ENCODE measurements around the gene NR1H2. TPM values are rescaled to one million over a fixed set of nuclear protein-coding genes. Genes with fewer than 3 reads are reported as not detected.

NR1H2 gene
- total RNA-seq, 2 experiments from 2014 or later = 50.3 to 53.6 TPM

DNA sequence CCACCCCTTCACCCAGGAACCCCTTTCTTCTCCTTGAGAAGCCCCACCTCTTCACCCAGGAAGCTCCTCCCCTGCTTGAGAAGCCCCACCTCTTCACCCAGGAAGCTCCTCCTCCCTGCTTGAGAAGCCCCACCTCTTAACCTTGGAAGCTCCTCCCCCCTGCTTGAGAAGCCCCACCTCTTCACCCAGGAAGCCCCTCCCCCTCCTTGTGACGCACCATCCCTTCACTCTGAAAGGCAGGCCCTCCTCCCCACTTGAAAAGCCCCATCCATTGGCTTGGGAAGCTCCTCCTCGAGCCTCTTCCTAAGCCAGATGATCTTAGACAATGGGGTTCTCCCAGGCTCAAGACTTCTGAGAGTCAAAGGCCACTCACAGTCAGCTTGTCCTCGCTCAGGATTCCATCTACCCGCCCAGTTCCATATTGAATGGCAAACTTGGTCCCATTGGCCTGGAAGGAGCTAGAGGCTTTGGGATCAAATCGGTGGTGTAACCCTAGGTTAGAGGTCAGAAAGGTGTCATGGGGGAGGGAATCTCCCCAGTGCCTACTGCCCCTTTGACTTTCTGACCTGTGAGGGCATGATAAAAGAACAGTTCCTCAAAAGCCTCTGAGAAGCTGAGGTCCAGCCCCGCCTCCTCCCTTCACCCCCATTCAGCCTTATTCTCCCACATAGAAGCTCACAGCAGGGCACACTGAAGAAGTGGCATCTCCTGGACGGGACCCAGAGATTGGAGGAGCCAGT lies 14.8 kb upstream of the NR1H2 start:
- POLR2A ChIA-PET = no interaction called here

GRCh38 chr19:50362030-50362412 lies 14.2 kb upstream of the NR1H2 start:
- ChIA-PET CTCF (interaction anchor here (0.6 to 2.2 kb wide), 8 partner anchors 9 to 753 kb away, joined by 3 to 7 read pairs (median 3); no protein-coding TSS in a partner anchor), POLR2A (interaction anchor here (0.8 kb wide), 1 partner anchor 14 kb away, joined by 5 read pairs; the partner anchor contains the start of gene NR1H2)
- H3K4me1 Mint-ChIP-seq = peaks cover 79% of the 10 kb centered on the region
- H3K27ac Mint-ChIP-seq = peak overlapping the region; percentile 99
- H3K36me3 Mint-ChIP-seq (ENCODE audit: low read depth) = peaks cover 39% of the 10 kb centered on the region
- peak overlapping the region; percentile 58 for H3K4me3 Mint-ChIP-seq
- DNase-seq (peak; percentile 58), ATAC-seq (no peak)
- intact Hi-C loops (cut with DNase I, micrococcal nuclease) = loop anchor here (5.0 to 10.0 kb wide), 3 partner anchors 295 to 1080 kb away; partner anchors contain the start of gene ACP4 (in 1 of the 2)
- H3K9me3 Mint-ChIP-seq (ENCODE audit: low read depth) = peaks cover 4% of the 10 kb centered on the region
- H3K27me3 Mint-ChIP-seq = no peaks in the 10 kb centered on the region

More for the DNA sequence above, 14.8 kb upstream of the NR1H2 start:
- peaks cover 39% of the 10 kb centered on the region for H3K36me3 Mint-ChIP-seq (ENCODE audit: low read depth)
- ATAC-seq = no peak
- H3K9me3 Mint-ChIP-seq (ENCODE audit: low read depth) = peaks cover 4% of the 10 kb centered on the region
- H3K27me3 Mint-ChIP-seq = no peaks in the 10 kb centered on the region
- peaks cover 81% of the 10 kb centered on the region for H3K4me1 Mint-ChIP-seq
- H3K4me3 Mint-ChIP-seq = peak overlapping the region; percentile 58
- peak; percentile 76 for DNase-seq
- H3K27ac Mint-ChIP-seq = peak overlapping the region; percentile 99
- intact Hi-C loops (cut with DNase I, micrococcal nuclease) = loop anchor here (5.0 to 10.0 kb wide), 3 partner anchors 296 to 1081 kb away; partner anchors contain the start of gene ACP4 (in 1 of the 2)
- CTCF ChIA-PET = interaction anchor here (0.6 to 2.2 kb wide), 6 partner anchors 9 to 753 kb away, joined by 3 to 7 read pairs (median 3); no protein-coding TSS in a partner anchor

- peak overlapping the region; percentile 99 for H3K27ac Mint-ChIP-seq
- peak; percentile 50 for ATAC-seq
- H3K27me3 Mint-ChIP-seq = no peaks in the 10 kb centered on the region
- CTCF ChIA-PET = interaction anchor here (0.7 to 2.5 kb wide), 7 partner anchors 8 to 317 kb away, joined by 3 to 11 read pairs (median 3); partner anchors contain the start of gene NR1H2
- peaks cover 39% of the 10 kb centered on the region for H3K36me3 Mint-ChIP-seq (ENCODE audit: low read depth)
- POLR2A ChIA-PET = interaction anchor here (0.7 to 0.8 kb wide), 2 partner anchors 13 to 134 kb away, joined by 4 to 5 read pairs; partner anchors contain the start of gene NR1H2
- DNase-seq = peak; percentile 76
- peaks cover 81% of the 10 kb centered on the region for H3K4me1 Mint-ChIP-seq
- peaks cover 4% of the 10 kb centered on the region for H3K9me3 Mint-ChIP-seq (ENCODE audit: low read depth)
- H3K4me3 Mint-ChIP-seq = peak overlapping the region; percentile 58
- intact Hi-C loops (cut with DNase I, micrococcal nuclease) = loop anchor here (1.0 to 10.0 kb wide), 6 partner anchors 13 to 1079 kb away; partner anchors contain the start of genes ACP4 (in 1 of the 2) and NR1H2 (in 1 of the 2)
Measured at GRCh38 chr19:50362656-50363424, 13.4 kb upstream of the NR1H2 start.

DNA sequence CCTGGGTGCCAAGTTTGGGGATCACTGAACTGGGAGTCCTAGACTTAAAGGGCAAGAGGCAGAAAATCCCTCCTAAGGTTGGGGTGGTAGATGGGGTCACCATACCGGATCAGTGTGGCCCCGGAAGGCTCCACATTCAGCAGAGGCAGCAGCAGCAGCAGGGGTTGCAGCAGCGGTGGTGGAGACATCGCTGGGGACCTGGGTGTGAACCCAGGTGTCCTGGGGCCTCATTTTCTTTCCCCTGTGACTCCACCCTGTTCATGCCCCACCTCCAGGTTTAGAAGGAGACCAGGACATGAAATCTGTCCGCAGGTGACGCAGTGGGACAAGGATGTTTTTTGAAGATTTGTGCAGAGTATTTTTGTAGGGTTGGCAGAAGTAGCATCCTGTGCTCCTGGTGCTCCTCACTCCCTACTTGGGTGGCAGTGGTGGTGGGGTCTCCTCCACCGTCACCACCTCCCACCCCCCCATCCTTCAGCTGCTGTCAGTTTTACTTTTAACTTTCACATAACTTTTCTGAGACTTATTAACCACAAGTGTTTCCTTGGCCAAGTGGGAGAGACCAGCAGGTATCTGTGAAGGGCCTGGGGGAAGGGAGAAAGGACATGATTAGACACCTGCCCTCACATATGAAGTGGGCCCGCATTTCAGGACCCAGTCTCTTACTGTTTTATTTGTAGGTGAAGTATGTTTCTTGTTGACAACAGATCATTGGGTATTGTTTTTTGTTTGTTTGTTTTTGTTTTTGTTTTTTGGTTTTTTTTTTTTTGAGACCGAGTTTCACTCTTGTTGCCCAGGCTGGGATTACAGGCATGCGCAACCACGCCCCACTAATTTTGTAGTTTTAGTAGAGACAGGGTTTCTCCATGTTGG lies 10.6 kb upstream of the NR1H2 start, which contains the start of gene NAPSA:
Gene NAPSA, minus strand, starts transcription at position 206 of the 873 bp plus-strand sequence. Its CDS starts 18 bp downstream, at position 188.
- peak; percentile 52 for DNase-seq
- ChIA-PET POLR2A (no interaction called here), CTCF (interaction anchor here (0.7 to 2.5 kb wide), 4 partner anchors 8 to 95 kb away, joined by 3 to 11 read pairs (median 6); partner anchors contain the start of gene NR1H2)
- H3K27ac Mint-ChIP-seq = peak within 1 kb of the TSS; percentile 96
- no peak for ATAC-seq
- H3K9me3 Mint-ChIP-seq (ENCODE audit: low read depth) = no peaks in the 10 kb centered on the region
- H3K27me3 Mint-ChIP-seq = no peaks in the 10 kb centered on the region
- intact Hi-C loops (cut with DNase I, micrococcal nuclease) = loop anchor here in 1 of 2 experiments (10.0 kb wide), 1 partner anchor 429 kb away; the partner anchor contains the start of gene ACP4
- peak within 1 kb of the TSS; percentile 73 for H3K4me3 Mint-ChIP-seq
- H3K4me1 Mint-ChIP-seq = peaks cover 76% of the 10 kb centered on the region
- peaks cover 17% of the 10 kb centered on the region for H3K36me3 Mint-ChIP-seq (ENCODE audit: low read depth)

DNA sequence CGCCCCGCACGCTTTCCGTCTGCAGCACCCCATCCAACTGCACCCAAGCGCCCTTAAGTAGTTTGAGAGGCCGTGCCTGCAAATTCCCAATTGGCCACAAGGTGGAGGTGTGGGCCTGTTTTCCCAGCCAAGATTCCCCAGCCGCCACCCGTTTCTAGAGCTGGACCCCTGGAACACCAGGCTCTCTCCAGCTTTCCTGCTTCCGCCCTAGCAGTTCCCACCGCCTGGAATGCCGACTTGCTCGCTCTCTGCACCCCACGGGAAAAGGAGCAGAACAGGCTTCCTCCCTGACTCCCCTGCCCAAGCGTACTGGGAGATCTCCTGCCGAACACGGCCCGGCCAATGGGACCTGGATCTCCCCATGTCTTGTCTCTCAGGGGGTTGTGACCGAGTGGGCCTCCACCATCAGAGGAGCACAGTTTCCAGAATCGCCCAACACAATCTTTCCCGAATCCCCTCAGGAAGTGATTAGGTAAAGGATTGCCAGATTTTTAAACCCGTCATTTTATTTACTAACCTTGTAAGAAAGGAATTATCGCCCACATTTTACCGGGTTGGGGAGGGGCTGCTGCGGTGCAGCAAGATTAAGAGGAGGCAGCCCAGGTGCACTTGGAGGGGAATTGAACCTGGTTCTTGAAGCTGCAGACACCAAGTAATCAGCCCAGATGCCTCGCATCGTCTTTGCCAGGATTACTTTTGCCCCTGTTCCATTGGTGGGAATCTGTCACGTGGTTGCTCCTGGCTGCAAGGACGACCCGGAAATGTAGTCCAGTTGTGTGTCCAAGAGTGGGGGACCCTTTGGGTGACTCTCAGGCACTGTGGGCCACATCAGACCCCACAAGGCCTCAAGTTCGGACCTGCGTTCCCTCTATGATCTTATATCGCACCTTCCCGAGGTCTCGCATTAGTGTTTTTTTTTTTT lies 7.3 kb upstream of the NR1H2 start:
- peak; percentile 87 for DNase-seq
- H3K4me3 Mint-ChIP-seq = peak overlapping the region; percentile 82
- intact Hi-C loops (cut with DNase I, micrococcal nuclease) = loop anchor here (1.0 to 10.0 kb wide), 7 partner anchors 12 to 426 kb away; partner anchors contain the start of genes ACP4 (in 1 of the 2) and JOSD2 (in 1 of the 2)
- peak; percentile 50 for ATAC-seq
- POLR2A ChIA-PET = no interaction called here
- no peaks in the 10 kb centered on the region for H3K27me3 Mint-ChIP-seq
- no peaks in the 10 kb centered on the region for H3K36me3 Mint-ChIP-seq (ENCODE audit: low read depth)
- peaks cover 45% of the 10 kb centered on the region for H3K4me1 Mint-ChIP-seq
- no peaks in the 10 kb centered on the region for H3K9me3 Mint-ChIP-seq (ENCODE audit: low read depth)
- CTCF ChIA-PET = interaction anchor here (0.6 to 3.0 kb wide), 11 partner anchors 9 to 1047 kb away, joined by 3 to 15 read pairs (median 3); partner anchors contain the start of gene POLD1
- peak overlapping the region; percentile 90 for H3K27ac Mint-ChIP-seq

- no peaks in the 10 kb centered on the region for H3K9me3 Mint-ChIP-seq (ENCODE audit: low read depth)
- H3K27ac Mint-ChIP-seq = no peak overlapping the region
- POLR2A ChIA-PET = no interaction called here
- H3K4me1 Mint-ChIP-seq = peaks cover 38% of the 10 kb centered on the region
- H3K4me3 Mint-ChIP-seq = no peak overlapping the region
- no peaks in the 10 kb centered on the region for H3K27me3 Mint-ChIP-seq
- DNase-seq (no peak), ATAC-seq (no peak)
- intact Hi-C loops (cut with DNase I, micrococcal nuclease) = no loop called here
- CTCF ChIA-PET = interaction anchor here (1.7 kb wide), 1 partner anchor 10 kb away, joined by 7 read pairs; no protein-coding TSS in a partner anchor
- peaks cover under 1% of the 10 kb centered on the region for H3K36me3 Mint-ChIP-seq (ENCODE audit: low read depth)
Measured at GRCh38 chr19:50371914-50372475, 4.3 kb upstream of the NR1H2 start.

- H3K4me3 Mint-ChIP-seq = peak overlapping the region; percentile 89
- H3K36me3 Mint-ChIP-seq (ENCODE audit: low read depth) = peaks cover 34% of the 10 kb centered on the region
- intact Hi-C loops (cut with DNase I, micrococcal nuclease) = loop anchor here in 1 of 2 experiments (2.0 kb wide), 3 partner anchors 348 to 734 kb away; partner anchors contain the start of gene SCAF1
- ChIA-PET CTCF (interaction anchor here (0.5 kb wide), 1 partner anchor 20 kb away, joined by 5 read pairs; no protein-coding TSS in a partner anchor), POLR2A (no interaction called here)
- no peaks in the 10 kb centered on the region for H3K27me3 Mint-ChIP-seq
- ATAC-seq = peak; percentile 46
- peak overlapping the region; percentile 69 for H3K27ac Mint-ChIP-seq
- H3K4me1 Mint-ChIP-seq = peaks cover 21% of the 10 kb centered on the region
- peak; percentile 78 for DNase-seq
- no peaks in the 10 kb centered on the region for H3K9me3 Mint-ChIP-seq (ENCODE audit: low read depth)
Measured at GRCh38 chr19:50377051-50377461, 799 bp downstream of the NR1H2 start.

- Mint-ChIP-seq H3K4me1 (peaks cover 21% of the 10 kb centered on the region), H3K9me3 (ENCODE audit: low read depth) (no peaks in the 10 kb centered on the region), H3K27me3 (no peaks in the 10 kb centered on the region), H3K4me3 (peak overlapping the region; percentile 89), H3K27ac (peak overlapping the region; percentile 69), H3K36me3 (ENCODE audit: low read depth) (peaks cover 34% of the 10 kb centered on the region)
- POLR2A ChIA-PET = no interaction called here
- DNase-seq = no peak
- no peak for ATAC-seq
- intact Hi-C loops (cut with DNase I, micrococcal nuclease) = loop anchor here in 1 of 2 experiments (2.0 kb wide), 3 partner anchors 347 to 735 kb away; partner anchors contain the start of gene SCAF1
- CTCF ChIA-PET = no interaction called here
Measured at GRCh38 chr19:50377517-50377916, 1.3 kb downstream of the NR1H2 start.

DNA sequence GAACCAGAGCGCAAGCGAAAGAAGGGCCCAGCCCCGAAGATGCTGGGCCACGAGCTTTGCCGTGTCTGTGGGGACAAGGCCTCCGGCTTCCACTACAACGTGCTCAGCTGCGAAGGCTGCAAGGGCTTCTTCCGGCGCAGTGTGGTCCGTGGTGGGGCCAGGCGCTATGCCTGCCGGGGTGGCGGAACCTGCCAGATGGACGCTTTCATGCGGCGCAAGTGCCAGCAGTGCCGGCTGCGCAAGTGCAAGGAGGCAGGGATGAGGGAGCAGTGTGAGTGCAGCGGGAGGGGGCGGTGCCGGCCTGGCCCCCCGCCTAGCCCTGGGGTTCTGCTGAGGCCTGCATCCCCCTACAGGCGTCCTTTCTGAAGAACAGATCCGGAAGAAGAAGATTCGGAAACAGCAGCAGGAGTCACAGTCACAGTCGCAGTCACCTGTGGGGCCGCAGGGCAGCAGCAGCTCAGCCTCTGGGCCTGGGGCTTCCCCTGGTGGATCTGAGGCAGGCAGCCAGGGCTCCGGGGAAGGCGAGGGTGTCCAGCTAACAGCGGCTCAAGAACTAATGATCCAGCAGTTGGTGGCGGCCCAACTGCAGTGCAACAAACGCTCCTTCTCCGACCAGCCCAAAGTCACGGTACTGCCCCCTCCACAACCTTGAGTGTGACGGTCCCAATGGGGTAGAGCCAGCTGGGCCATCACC lies 2.1 kb downstream of the NR1H2 start:
- ChIA-PET POLR2A (no interaction called here), CTCF (interaction anchor here (1.4 kb wide), 1 partner anchor 21 kb away, joined by 3 read pairs; no protein-coding TSS in a partner anchor)
- Mint-ChIP-seq H3K27me3 (no peaks in the 10 kb centered on the region), H3K36me3 (ENCODE audit: low read depth) (peaks cover 34% of the 10 kb centered on the region), H3K9me3 (ENCODE audit: low read depth) (no peaks in the 10 kb centered on the region), H3K4me1 (peaks cover 24% of the 10 kb centered on the region), H3K27ac (no peak overlapping the region), H3K4me3 (no peak overlapping the region)
- intact Hi-C loops (cut with DNase I, micrococcal nuclease) = no loop called here
- ATAC-seq (no peak), DNase-seq (no peak)

Measured in activated CD4-positive, alpha-beta T cell treated with anti-CD3 and anti-CD28 coated beads for 36 hours (primary cell).